GM12878 (cell line): ENCODE results near the gene DPYSL4. TPM values are rescaled to one million over a fixed set of nuclear protein-coding genes. Genes with fewer than 3 reads are reported as not detected.

Experiments used
- ATAC-seq: fragments of 200-7000 bp; cut with Tn5 transposase; 3 replicates; pipeline ENCODE4 v1.9.1; 2020; ENCODE audit warnings: mild to moderate bottlenecking, moderate library complexity
- BruUV-seq: library from RNA; stranded (reverse); fragments of 400-500 nt; replicated peaks from 2 replicates; lab custom pipeline; 2021; lab: Mats Ljungman, UMichigan
- CTCF ChIA-PET: fragments of 300-600 bp; sonication (Branson Sonifier 250); formaldehyde crosslinking; extraction: SDS; loops from one replicate; lab custom pipeline; 2021; ENCODE audit warnings: inconsistent platforms; lab: Yijun Ruan, JAX
- POLR2A ChIA-PET: fragments of 350-600 bp; formaldehyde crosslinking; extraction: SDS; loops from one replicate; lab custom pipeline; 2021; ENCODE audit warnings: inconsistent platforms; lab: Charles Lee
- RAD21 ChIA-PET: fragments of 300-600 bp; sonication (Branson Sonifier 250); formaldehyde crosslinking; loops from one replicate; lab custom pipeline; 2023; ENCODE audit warnings: antibody characterized with exemption; ENCODE audit not compliant: unreplicated experiment; lab: Charles Lee
- SMC1A ChIA-PET: fragments of 300-600 bp; sonication (Branson Sonifier 250); formaldehyde crosslinking; loops from one replicate; lab custom pipeline; 2023; ENCODE audit not compliant: unreplicated experiment, uncharacterized antibody; lab: Charles Lee
- DNase-seq: peaks from one replicate; pipeline ENCODE4 v3.0.0-alpha.2; 2011; ENCODE audit warnings: low read depth, low spot score
- FAIRE-seq: peaks from 3 replicates; lab custom pipeline; 2011; peaks lifted over from hg19 to GRCh38; lab: Jason Lieb, UNC
- H2AFZ ChIP-seq: 2 replicates; pipeline ENCODE4 v1.6.0; 2011; ENCODE audit warnings: low read depth, low read length, control low read depth; ENCODE audit not compliant: control insufficient read depth
- H3K27ac ChIP-seq: 2 replicates; pipeline ENCODE4 v1.5.1; 2011; ENCODE audit warnings: control low read depth; ENCODE audit not compliant: control insufficient read depth, insufficient read depth
- H3K27me3 ChIP-seq, 2 experiments: replicated peaks in 1 of 2; 2 replicates each; pipeline versions ENCODE4 v1.6.0 to v1.6.1; 2011; ENCODE audit warnings: low read length in 1 of 2; ENCODE audit not compliant: control insufficient read depth in 2 of 2, insufficient read depth in 2 of 2
- H3K36me3 ChIP-seq, 2 experiments: 2 replicates each; pipeline ENCODE4 v1.5.1; 2011; ENCODE audit warnings: low read length in 1 of 2; ENCODE audit not compliant: control insufficient read depth in 2 of 2, insufficient read depth in 2 of 2
- H3K4me1 ChIP-seq: 2 replicates; pipeline ENCODE4 v1.6.1; 2011; ENCODE audit warnings: mild to moderate bottlenecking, low read length, moderate library complexity, mixed read lengths; ENCODE audit not compliant: control insufficient read depth, insufficient read depth
- H3K4me2 ChIP-seq: 2 replicates; pipeline ENCODE4 v1.6.0; 2011; ENCODE audit warnings: control low read depth; ENCODE audit not compliant: control insufficient read depth, insufficient read depth
- H3K4me3 ChIP-seq: fragments of 200-600 bp; sonication (generic); 2 replicates; pipeline ENCODE4 v1.5.1; 2016
- H3K79me2 ChIP-seq: 2 replicates; pipeline ENCODE4 v1.6.0; 2011; ENCODE audit warnings: low read length; ENCODE audit not compliant: control insufficient read depth, insufficient read depth
- H3K9ac ChIP-seq: 2 replicates; pipeline ENCODE4 v1.8.0; 2011; ENCODE audit warnings: low read length, control low read depth, mixed read lengths; ENCODE audit not compliant: control insufficient read depth, insufficient read depth
- H3K9me3 ChIP-seq: replicated peaks from 3 replicates; pipeline ENCODE4 v1.5.1; 2011; ENCODE audit warnings: mild to moderate bottlenecking, low read length; ENCODE audit not compliant: control insufficient read depth, insufficient read depth
- H4K20me1 ChIP-seq: 2 replicates; pipeline ENCODE4 v1.6.0; 2011; ENCODE audit not compliant: control insufficient read depth, insufficient read depth
- ASH2L ChIP-seq: fragments of 300-600, 200-600 bp; sonication (generic); IDR thresholded peaks from 2 replicates; pipeline ENCODE4 v1.6.1; 2017; ENCODE audit warnings: low read depth, mild to moderate bottlenecking, borderline replicate concordance
- CREB1 ChIP-seq: IDR thresholded peaks from 2 replicates; pipeline ENCODE4 v1.6.1; 2012; ENCODE audit warnings: low read depth, mild to moderate bottlenecking, inconsistent platforms
- EZH2 ChIP-seq: IDR thresholded peaks from 2 replicates; pipeline ENCODE4 v1.6.1; 2012; ENCODE audit warnings: low read depth, mild to moderate bottlenecking, control low read depth, inconsistent platforms, low read length, borderline replicate concordance; ENCODE audit not compliant: control insufficient read depth
- KAT2A ChIP-seq: conservative IDR thresholded peaks from 2 replicates; pipeline ENCODE4 v1.6.1; 2011; ENCODE audit warnings: low read depth, low read length; ENCODE audit not compliant: control insufficient read depth
- LARP7 ChIP-seq: fragments of 450-650 bp; IDR thresholded peaks from 2 replicates; pipeline ENCODE4 v1.6.1; 2017; ENCODE audit warnings: mild to moderate bottlenecking
- NRF1 ChIP-seq: conservative IDR thresholded peaks from 2 replicates; pipeline ENCODE4 v1.6.1; 2011; ENCODE audit warnings: mild to moderate bottlenecking, low read depth, low read length, improper control_type of control experiment
- RAD21 ChIP-seq: IDR thresholded peaks from 2 replicates; pipeline ENCODE4 v1.6.1; 2011; ENCODE audit warnings: mild to moderate bottlenecking, low read depth, low read length, moderate library complexity; ENCODE audit not compliant: insufficient read depth
- SMAD1 ChIP-seq: fragments of 450-650 bp; IDR thresholded peaks from 2 replicates; pipeline ENCODE4 v1.6.1; 2018; ENCODE audit warnings: mild to moderate bottlenecking, low read depth; ENCODE audit not compliant: partially characterized antibody
- ZSCAN29 ChIP-seq: fragments of 450-650 bp; IDR thresholded peaks from 2 replicates; pipeline ENCODE4 v1.6.1; 2017; ENCODE audit warnings: mild to moderate bottlenecking, moderate library complexity
- ZZZ3 ChIP-seq: IDR thresholded peaks from 2 replicates; pipeline ENCODE4 v1.6.1; 2011; ENCODE audit warnings: low read depth; ENCODE audit not compliant: control insufficient read depth, insufficient read length
- WGBS: methylation state at CpG from one replicate; pipeline ENCODE4 v1.1.6; 2016; ENCODE audit warnings: low lambda C conversion rate; ENCODE audit not compliant: insufficient replicate concordance, insufficient coverage; ENCODE audit errors: missing lambda C conversion rate; 5-methylcytosine and 5-hydroxymethylcytosine counted together
- in situ Hi-C: fragments of 300-500 bp; cut with MboI; formaldehyde crosslinking; loops from 9 replicates; pipeline ENCODE4 v1.14.3; 2018; ENCODE audit warnings: mixed read lengths
- intact Hi-C: fragments of 100-400 bp; cut with micrococcal nuclease; formaldehyde crosslinking; loops from one replicate; pipeline ENCODE4 v1.14.2; 2022; ENCODE audit not compliant: unreplicated experiment
- polyA plus RNA-seq, 11 experiments: library from polyadenylated mRNA; depleted of rRNA in 4 of 11; unstranded in 6 of 11; stranded (reverse) in 5 of 11; fragments of >200 nt; fragmentation: Nextera tagmentation in 4 of 11; fragmentation: Illumina TruSeq in 1 of 11; extraction: Ambion mirVana in 4 of 11; extraction: Trizol in 1 of 11; gene quantifications; 1 replicate in 1 of 11; 2 replicates in 10 of 11; pipeline versions ENCODE4 v1.2.1 to v1.2.3, GENCODE V29; 2011 to 2016; ENCODE audit warnings: inconsistent platforms in 2 of 11, missing spikeins in 2 of 11, low read depth in 1 of 11
- total RNA-seq, 4 experiments: library from RNA; depleted of rRNA in 3 of 4; stranded (reverse); fragments of >200 nt in 3 of 4; fragmentation: Illumina TruSeq in 1 of 4; extraction: Trizol in 1 of 4; gene quantifications; 2 replicates each; pipeline versions ENCODE4 v1.2.1 to v1.2.3, GENCODE V29; 2013 to 2021
- TF ChIP-seq, protein P1 (sequence below): fragments of 450-650 bp; IDR thresholded peaks from 2 replicates; pipeline ENCODE4 v1.6.1; 2016; ENCODE audit warnings: mild to moderate bottlenecking

DPYSL4 gene
- total and polyA plus RNA-seq, 10 of the 15 experiments (the other 5 are each of a cell fraction or from before 2014, with no cell fraction given) = 0.10 to 0.21 TPM; not detected in 8

GRCh38 chr10:132144086-132144485, 42.7 kb upstream of the DPYSL4 start:
- no peaks in the 10 kb centered on the region for H3K36me3 ChIP-seq
- intact Hi-C loops = no loop called here
- H3K4me1 ChIP-seq = no peaks in the 10 kb centered on the region
- no peak overlapping the region for H3K9ac ChIP-seq
- no peak overlapping the region for H2AFZ ChIP-seq
- H3K4me2 ChIP-seq = no peak overlapping the region
- ChIA-PET CTCF (no interaction called here), RAD21 (no interaction called here), POLR2A (no interaction called here), SMC1A (no interaction called here)
- DNase-seq (no peak), ATAC-seq (no peak), FAIRE-seq (no peak)
- H4K20me1 ChIP-seq = no peaks in the 10 kb centered on the region
- no peak overlapping the region for H3K27ac ChIP-seq
- no peak for TF ChIP-seq RAD21
- TF ChIP-seq, protein P1, sequence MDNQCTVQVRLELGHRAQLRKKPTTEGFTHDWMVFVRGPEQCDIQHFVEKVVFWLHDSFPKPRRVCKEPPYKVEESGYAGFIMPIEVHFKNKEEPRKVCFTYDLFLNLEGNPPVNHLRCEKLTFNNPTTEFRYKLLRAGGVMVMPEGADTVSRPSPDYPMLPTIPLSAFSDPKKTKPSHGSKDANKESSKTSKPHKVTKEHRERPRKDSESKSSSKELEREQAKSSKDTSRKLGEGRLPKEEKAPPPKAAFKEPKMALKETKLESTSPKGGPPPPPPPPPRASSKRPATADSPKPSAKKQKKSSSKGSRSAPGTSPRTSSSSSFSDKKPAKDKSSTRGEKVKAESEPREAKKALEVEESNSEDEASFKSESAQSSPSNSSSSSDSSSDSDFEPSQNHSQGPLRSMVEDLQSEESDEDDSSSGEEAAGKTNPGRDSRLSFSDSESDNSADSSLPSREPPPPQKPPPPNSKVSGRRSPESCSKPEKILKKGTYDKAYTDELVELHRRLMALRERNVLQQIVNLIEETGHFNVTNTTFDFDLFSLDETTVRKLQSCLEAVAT = no peak
- no peak for TF ChIP-seq LARP7
- TF ChIP-seq ASH2L = no peak
- TF ChIP-seq ZSCAN29 = no peak
- TF ChIP-seq NRF1 = no peak
- no peaks in the 10 kb centered on the region for H3K79me2 ChIP-seq
- no TSS peak for BruUV-seq
- 45% methylated on average over 17 of the region's 17 CpGs for WGBS
- no peak overlapping the region for H3K4me3 ChIP-seq
- in situ Hi-C loops = no loop called here
- no peaks in the 10 kb centered on the region for H3K9me3 ChIP-seq
- H3K27me3 ChIP-seq = no peaks in the 10 kb centered on the region

DNA sequence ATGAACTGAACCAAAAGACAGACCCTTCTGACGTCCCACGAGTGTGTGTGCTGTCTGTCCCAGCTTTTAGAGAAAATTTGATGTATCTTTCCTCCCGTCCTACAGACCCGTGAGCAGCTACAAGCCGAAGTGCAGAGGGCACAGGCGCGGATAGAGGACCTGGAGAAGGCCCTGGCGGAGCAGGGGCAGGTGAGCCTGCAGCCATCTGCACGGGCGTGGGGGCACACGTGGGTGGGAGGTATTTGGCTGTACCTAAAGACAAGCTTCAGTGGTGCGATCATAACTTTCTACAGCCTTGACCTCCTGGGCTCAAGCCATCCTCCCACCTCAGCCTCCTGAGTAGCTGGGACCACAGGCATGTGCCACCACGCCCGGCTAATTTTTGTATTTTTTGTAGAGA, 41.7 kb upstream of the DPYSL4 start:
- FAIRE-seq = no peak
- Histone ChIP-seq H3K4me2 (no peak overlapping the region), H3K4me1 (no peaks in the 10 kb centered on the region), H2AFZ (no peak overlapping the region), H3K27me3 (no peaks in the 10 kb centered on the region), H3K79me2 (no peaks in the 10 kb centered on the region), H3K4me3 (no peak overlapping the region), H3K9me3 (no peaks in the 10 kb centered on the region), H3K9ac (no peak overlapping the region), H3K36me3 (no peaks in the 10 kb centered on the region), H3K27ac (no peak overlapping the region), H4K20me1 (no peaks in the 10 kb centered on the region)
- ChIA-PET CTCF (interaction anchor here (1.1 kb wide), 1 partner anchor 46 kb away, joined by 3 read pairs; no protein-coding TSS in a partner anchor), POLR2A (no interaction called here), RAD21 (no interaction called here), SMC1A (no interaction called here)
- in situ Hi-C loops (loop anchor here (5.0 kb wide), 1 partner anchor 258 kb away; no protein-coding TSS in a partner anchor), intact Hi-C loops (no loop called here)
- DNase-seq = no peak
- no TSS peak for BruUV-seq
- WGBS = 34% methylated on average over 14 of the region's 14 CpGs
- TF ChIP-seq ZZZ3 (no peak), SMAD1 (no peak), CREB1 (no peak), KAT2A (no peak), EZH2 (no peak)
- no peak for ATAC-seq
